Measurements from ENCODE around the gene ITPR1.

- no peak for TF ChIP-seq CTCF (conservative IDR thresholded peaks at IDR 0.05; ENCODE audit: low read length)
- no peak for TF ChIP-seq EZH2phosphoT487 (IDR thresholded peaks at IDR 0.05; ENCODE audit: borderline replicate concordance, low read depth, low read length)
Observed at GRCh38 chr3:4845882-4846281, 352.7 kb downstream of the ITPR1 start.
